ENCODE measurements around the gene MTA1. TPM values are rescaled to one million over a fixed set of nuclear protein-coding genes. Genes with fewer than 3 reads are reported as not detected.

Gene MTA1
- total RNA-seq (2022; extraction: Qiagen RNA extraction) = 56.8 to 96.1 TPM (median 85.8 TPM) in 5 replicates

DNA sequence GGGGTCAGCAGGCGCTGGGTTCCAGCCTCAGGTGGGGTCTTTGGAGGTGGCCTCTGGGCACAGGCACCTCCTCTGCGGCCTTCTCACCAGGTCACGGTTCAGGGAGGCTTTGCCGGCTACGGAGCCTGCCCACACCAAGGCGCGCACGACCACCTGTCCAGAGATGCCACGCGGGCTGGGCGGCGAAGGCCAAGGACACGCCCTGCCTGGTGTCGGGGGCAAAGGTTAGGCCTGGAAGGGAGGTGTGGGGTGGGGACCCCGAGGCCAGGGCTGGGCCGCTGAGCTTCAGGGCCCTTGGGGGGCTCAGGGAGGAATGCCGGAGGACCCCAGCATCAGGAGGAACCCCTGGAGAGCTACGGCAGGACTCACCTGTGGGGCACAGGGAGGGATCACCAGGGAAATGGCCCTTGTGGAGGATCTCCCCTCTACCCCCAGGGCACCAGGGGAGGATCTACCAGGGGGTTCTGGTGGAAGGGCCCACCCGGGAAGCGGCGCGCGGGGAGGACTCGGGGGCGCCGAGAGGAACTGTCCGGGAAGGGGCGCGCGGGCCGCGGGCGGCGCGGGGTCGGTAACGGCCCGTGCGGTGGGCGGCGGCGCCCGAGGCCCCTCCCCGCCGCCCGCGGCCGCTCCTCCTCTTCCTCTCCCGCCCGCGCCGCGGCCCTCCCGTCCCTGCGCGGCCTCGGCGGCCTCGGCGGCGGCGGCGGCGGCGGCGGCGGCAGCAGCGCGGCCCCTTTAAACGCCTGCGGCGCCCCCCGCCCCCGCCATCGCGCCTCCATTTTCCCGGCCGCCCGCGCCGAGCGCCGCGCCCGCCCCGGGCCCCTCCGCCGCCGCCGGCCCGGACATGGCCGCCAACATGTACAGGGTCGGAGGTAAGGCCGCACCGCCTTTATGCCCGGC is at the start of gene MTA1:
Gene MTA1 (plus strand): TSS at position 633 of the 897 bp plus-strand sequence. CDS start 209 bp downstream, at position 842.

GRCh38 chr14:105398044-105398725 is 21.4 kb upstream of the MTA1 start, which contains the start of gene TEX22:
Gene TEX22 (plus strand): TSS chr14:105398538. CDS start chr14:105399341, 803 bp downstream.

DNA sequence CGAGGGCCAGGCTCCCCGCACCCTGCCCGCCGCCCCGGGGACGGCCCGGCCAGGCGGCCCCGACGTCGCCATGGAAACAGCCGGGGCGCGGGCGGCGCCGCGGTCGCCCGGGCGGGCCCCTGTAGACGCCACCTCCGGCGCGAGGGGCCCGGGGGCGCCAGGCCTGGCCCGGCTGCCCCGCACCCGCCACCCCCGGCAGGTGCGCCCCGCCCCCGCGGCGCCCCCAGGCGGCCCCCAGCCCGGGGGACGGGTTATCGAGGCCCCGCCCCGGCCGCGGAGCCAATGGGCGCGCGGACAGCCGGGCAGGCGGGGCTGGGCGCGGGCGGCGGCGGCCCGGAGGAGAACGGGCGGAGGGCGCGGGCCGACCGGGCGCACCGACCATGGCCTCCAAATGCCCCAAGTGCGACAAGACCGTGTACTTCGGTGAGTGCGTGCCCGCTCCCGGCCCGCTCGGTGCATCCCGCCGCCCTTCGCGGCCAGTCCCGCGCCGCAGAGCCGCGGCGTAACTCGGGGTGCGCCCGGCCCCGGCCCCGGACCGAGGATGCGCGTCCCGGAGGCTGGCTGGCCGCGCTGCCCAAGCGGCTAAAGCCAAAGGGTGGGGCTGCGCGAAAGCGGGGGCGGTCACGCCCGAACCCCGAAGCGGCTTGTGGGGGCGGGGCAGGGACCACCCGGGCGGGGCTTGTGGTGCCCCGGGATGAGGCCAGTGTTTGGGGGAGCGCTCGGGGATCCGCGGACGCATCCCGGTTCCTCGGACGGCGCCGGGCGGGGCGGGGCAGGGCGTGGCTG is 55.0 kb downstream of the MTA1 start, which contains the start of gene CRIP2:
Gene CRIP2 (plus strand): TSS at position 339 of the 786 bp plus-strand sequence. CDS start 42 bp downstream, at position 381.

GRCh38 chr14:105486163-105486973 is 66.7 kb downstream of the MTA1 start, which contains the start of gene CRIP1:
Gene CRIP1 (plus strand): TSS chr14:105486886. CDS start chr14:105487260, 374 bp downstream.

DNA sequence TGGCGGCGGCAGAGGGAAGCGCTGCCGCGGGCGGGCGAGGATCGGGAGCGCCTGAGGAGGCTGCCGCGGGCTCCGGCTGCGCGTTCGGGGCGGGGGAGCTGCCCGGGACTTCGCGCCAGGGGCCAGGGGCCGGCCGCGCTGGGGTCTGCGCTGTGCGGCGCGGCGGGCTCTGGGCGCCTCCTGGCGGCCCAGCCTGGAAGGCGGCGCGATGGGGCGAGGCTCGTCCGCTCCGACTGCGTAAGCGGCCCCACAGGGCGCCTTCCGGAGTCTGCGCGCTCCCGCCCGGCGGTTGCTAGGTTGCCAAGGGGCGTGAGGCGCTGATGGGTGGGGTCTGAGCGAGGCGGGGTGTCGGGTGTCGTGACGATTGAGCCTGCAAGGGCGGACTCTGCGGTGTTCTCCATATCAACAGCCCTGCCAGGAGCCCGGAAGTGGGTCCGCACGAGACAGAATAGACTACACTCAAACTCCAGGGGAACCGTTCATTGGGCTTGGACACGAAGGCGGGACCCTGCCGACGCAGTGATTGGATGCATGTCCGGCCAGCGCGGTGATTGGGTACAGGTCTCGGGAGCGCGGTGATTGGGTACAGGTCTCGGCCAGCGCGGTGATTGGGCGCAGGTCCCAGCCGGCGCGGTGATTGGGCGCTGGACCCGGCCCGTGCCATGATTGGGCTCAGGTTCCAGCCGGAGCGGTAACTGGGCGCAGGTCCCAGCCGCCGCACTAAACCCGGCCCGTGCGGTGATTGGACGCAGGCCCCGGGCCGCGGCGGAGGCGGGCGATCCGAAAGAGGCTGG is 71.1 kb downstream of the MTA1 start, which contains the start of gene TEDC1:
Gene TEDC1 (plus strand): TSS at position 675 of the 794 bp plus-strand sequence. CDS start 130 bp downstream, outside the sequence.

Other genes with a start within 250 kb of the MTA1 start
- 25.8 to 52.6 TPM (median 43.9 TPM) in 5 replicates for gene NUDT14, start 238.5 kb upstream of the MTA1 start, total RNA-seq (2022; extraction: Qiagen RNA extraction)
- gene BTBD6, start 171.3 kb upstream of the MTA1 start, total RNA-seq (2022; extraction: Qiagen RNA extraction) = 30.3 to 44.9 TPM (median 41.8 TPM) in 5 replicates
- gene BRF1, start 118.8 kb upstream of the MTA1 start, total RNA-seq (2022; extraction: Qiagen RNA extraction) = 24.5 to 29.9 TPM (median 29.6 TPM) in 5 replicates
- gene PACS2, start 105.1 kb upstream of the MTA1 start, total RNA-seq (2022; extraction: Qiagen RNA extraction) = 20.5 to 31.2 TPM (median 28.6 TPM) in 5 replicates
- 0.15 to 0.75 TPM (median 0.53 TPM) in 5 replicates for gene TEX22, start 21.3 kb upstream of the MTA1 start, total RNA-seq (2022; extraction: Qiagen RNA extraction)
- 94.2 to 194 TPM (median 175 TPM) in 5 replicates for gene CRIP2, start 55.0 kb downstream of the MTA1 start, total RNA-seq (2022; extraction: Qiagen RNA extraction)
- 1,711 to 1,965 TPM (median 1,885 TPM) in 5 replicates for gene CRIP1, start 67.1 kb downstream of the MTA1 start, total RNA-seq (2022; extraction: Qiagen RNA extraction)
- 27.2 to 52.6 TPM (median 49.1 TPM) in 5 replicates for gene TEDC1, start 71.4 kb downstream of the MTA1 start, total RNA-seq (2022; extraction: Qiagen RNA extraction)
- gene TMEM121, start 106.8 kb downstream of the MTA1 start, total RNA-seq (2022; extraction: Qiagen RNA extraction) = 4.2 to 10.9 TPM (median 10.4 TPM) in 5 replicates